K562 (cell line): ENCODE data around the gene NUTF2. TPM values are rescaled to one million over a fixed set of nuclear protein-coding genes. Genes with fewer than 3 reads are reported as not detected.
A peak's percentile ranks its signal among the peaks of the same experiment; 100 is the strongest.

Experiments
- ATAC-seq: fragments of 200-7000 bp; cut with Tn5 transposase; 3 replicates; pipeline ENCODE4 v1.9.1; 2020; ENCODE audit warnings: moderate library complexity
- BruUV-seq: library from RNA; stranded (reverse); fragments of 400-500 nt; replicated peaks from 2 replicates; lab custom pipeline; 2021; lab: Mats Ljungman, UMichigan
- CTCF ChIA-PET: fragments of 300-600 bp; formaldehyde crosslinking; extraction: SDS; loops from one replicate; lab custom pipeline; 2021; ENCODE audit warnings: low intra/inter-chr PET ratio; lab: Yijun Ruan, JAX
- POLR2A ChIA-PET: fragments of 300-600, 350-650 bp; sonication (Branson Sonifier 250); formaldehyde crosslinking; extraction: SDS; loops from one replicate; lab custom pipeline; 2021; ENCODE audit warnings: antibody characterized with exemption, inconsistent platforms; lab: Yijun Ruan, JAX
- DNase-seq, 4 experiments: peaks; one replicate each; pipeline versions ENCODE4 v3.0.0 to v3.0.0-alpha.2; 2011 to 2018; ENCODE audit warnings: low spot score in 3 of 4, mixed read lengths in 3 of 4; ENCODE audit errors: extremely low read depth in 1 of 4
- FAIRE-seq: peaks from 2 replicates; lab custom pipeline; 2011; peaks lifted over from hg19 to GRCh38; lab: Jason Lieb, UNC
- H2AFZ ChIP-seq: 2 replicates; pipeline ENCODE4 v1.6.0; 2011; ENCODE audit warnings: low read depth, low read length, control low read depth, inconsistent platforms
- H3K27ac ChIP-seq: fragments of 200-600 bp; 3 replicates; pipeline ENCODE4 v1.8.0; 2011; ENCODE audit warnings: low read depth, mild to moderate bottlenecking, control low read depth, inconsistent platforms, low read length, moderate library complexity, mixed read lengths; ENCODE audit errors: extremely low read depth
- H3K27me3 ChIP-seq, 2 experiments: fragments of 300-600 bp in 1 of 2; 2 replicates in 1 of 2; 3 replicates in 1 of 2; pipeline versions ENCODE4 v1.6.0 to v1.8.0; 2011; ENCODE audit warnings: inconsistent platforms in 2 of 2, low read length in 2 of 2, mild to moderate bottlenecking in 1 of 2, mixed read lengths in 1 of 2, moderate library complexity in 1 of 2; ENCODE audit not compliant: control insufficient read depth in 2 of 2, insufficient read depth in 2 of 2
- H3K36me3 ChIP-seq: fragments of 300-600 bp; 3 replicates; pipeline ENCODE4 v1.8.0; 2011; ENCODE audit warnings: mild to moderate bottlenecking, low read length, inconsistent platforms; ENCODE audit not compliant: control insufficient read depth, insufficient read depth
- H3K4me1 ChIP-seq, 2 experiments: fragments of 200-600 bp in 1 of 2; replicated peaks in 1 of 2; 2 replicates in 1 of 2; 3 replicates in 1 of 2; pipeline versions ENCODE4 v1.5.1 to v1.8.0; 2011; ENCODE audit warnings: inconsistent platforms in 2 of 2, low read length in 2 of 2, mild to moderate bottlenecking in 1 of 2, mixed read lengths in 1 of 2, moderate library complexity in 1 of 2; ENCODE audit not compliant: control insufficient read depth in 2 of 2, insufficient read depth in 2 of 2
- H3K4me2 ChIP-seq: 2 replicates; pipeline ENCODE4 v1.6.1; 2011; ENCODE audit warnings: low read length, control low read depth, inconsistent platforms, mixed read lengths; ENCODE audit not compliant: insufficient read depth
- H3K4me3 ChIP-seq: fragments of 200-600 bp; sonication (generic), shearing (Covaris generic); 2 replicates; pipeline ENCODE4 v1.5.1; 2016; ENCODE audit warnings: control low read depth, inconsistent platforms
- H3K79me2 ChIP-seq: fragments of 200-600 bp; 3 replicates; pipeline ENCODE4 v1.8.0; 2011; ENCODE audit warnings: low read length, inconsistent platforms; ENCODE audit not compliant: control insufficient read depth, insufficient read depth
- H3K9ac ChIP-seq, 2 experiments: 2 replicates each; pipeline versions ENCODE4 v1.6.0 to v1.6.1; 2011; ENCODE audit warnings: low read depth in 2 of 2, low read length in 2 of 2, control low read depth in 1 of 2, inconsistent platforms in 1 of 2, mild to moderate bottlenecking in 1 of 2, mixed read lengths in 1 of 2; ENCODE audit not compliant: insufficient read depth in 1 of 2
- H3K9me1 ChIP-seq: one replicate; pipeline ENCODE4 v1.6.0; 2011; ENCODE audit warnings: inconsistent platforms, mild to moderate bottlenecking, low read length, moderate library complexity; ENCODE audit not compliant: control insufficient read depth, insufficient read depth
- H3K9me3 ChIP-seq: replicated peaks from 2 replicates; pipeline ENCODE4 v1.5.1; 2011; ENCODE audit warnings: low read depth, low read length, inconsistent platforms; ENCODE audit not compliant: control insufficient read depth, insufficient read depth
- H4K20me1 ChIP-seq: replicated peaks from 2 replicates; pipeline ENCODE4 v1.6.1; 2011; ENCODE audit warnings: low read length, inconsistent platforms, mixed read lengths; ENCODE audit not compliant: control insufficient read depth, insufficient read depth
- ARID3B ChIP-seq: fragments of 250-450 bp; sonication (Bioruptor Pico); IDR thresholded peaks from 2 replicates; pipeline ENCODE4 v1.4.0; 2020; ENCODE audit warnings: borderline replicate concordance
- BCL6 ChIP-seq: fragments of 250-450 bp; sonication (Bioruptor Pico); IDR thresholded peaks from 2 replicates; pipeline ENCODE4 v1.4.0; 2020
- CREM ChIP-seq: IDR thresholded peaks from 2 replicates; pipeline ENCODE4 v1.6.1; 2014; ENCODE audit warnings: antibody characterized with exemption, low read depth
- DLX4 ChIP-seq: fragments of 250-450 bp; sonication (Bioruptor Pico); IDR thresholded peaks from 2 replicates; pipeline ENCODE4 v1.6.1; 2021; ENCODE audit warnings: mild to moderate bottlenecking
- E2F3 ChIP-seq: fragments of 250-450 bp; sonication (Bioruptor Pico); IDR thresholded peaks from 2 replicates; pipeline ENCODE4 v1.4.0; 2020; ENCODE audit warnings: mild to moderate bottlenecking
- ESRRB ChIP-seq: fragments of 250-450 bp; sonication (Bioruptor Pico); IDR thresholded peaks from 2 replicates; pipeline ENCODE4 v1.5.0; 2020; ENCODE audit warnings: mild to moderate bottlenecking, moderate library complexity, borderline replicate concordance
- IFI16 ChIP-seq: fragments of 250-450 bp; sonication (Bioruptor Pico); IDR thresholded peaks from 2 replicates; pipeline ENCODE4 v2.1.2; 2022; ENCODE audit warnings: mild to moderate bottlenecking, inconsistent platforms
- KDM5B ChIP-seq: fragments of 200-600 bp; sonication (generic); IDR thresholded peaks from 2 replicates; pipeline ENCODE4 v1.6.1; 2012; ENCODE audit warnings: low read depth, mild to moderate bottlenecking, moderate library complexity, low read length, control low read depth, inconsistent platforms; ENCODE audit not compliant: insufficient replicate concordance
- NELFE ChIP-seq: IDR thresholded peaks from 2 replicates; pipeline ENCODE4 v1.6.1; 2011; ENCODE audit warnings: mild to moderate bottlenecking; ENCODE audit not compliant: insufficient read depth, insufficient read length
- NFE2L1 ChIP-seq: fragments of 450-650 bp; IDR thresholded peaks from 2 replicates; pipeline ENCODE4 v1.6.1; 2016; ENCODE audit warnings: missing genetic modification characterization, low read depth, mild to moderate bottlenecking, missing compliant biosample characterization, moderate library complexity, borderline replicate concordance
- SAFB ChIP-seq: fragments of 200-400 bp; formaldehyde crosslinking; IDR thresholded peaks from 2 replicates; pipeline ENCODE4 v1.6.1; 2017; ENCODE audit warnings: low read depth, low read length, borderline replicate concordance
- SMARCE1 ChIP-seq: fragments of 450-650 bp; IDR thresholded peaks from 2 replicates; pipeline ENCODE4 v1.7.1; 2016; ENCODE audit warnings: mild to moderate bottlenecking
- SPI1 ChIP-seq: IDR thresholded peaks from 2 replicates; pipeline ENCODE4 v1.6.1; 2011; ENCODE audit warnings: low read depth, low read length, control low read depth, borderline replicate concordance
- TBL1XR1 ChIP-seq, 2 experiments: IDR thresholded peaks; 2 replicates each; pipeline ENCODE4 v1.6.1; 2012; ENCODE audit warnings: improper control_type of control experiment in 2 of 2, low read length in 2 of 2, mild to moderate bottlenecking in 1 of 2
- ZC3H8 ChIP-seq: fragments of 450-650 bp; IDR thresholded peaks from 2 replicates; pipeline ENCODE4 v1.6.1; 2017
- ZFX ChIP-seq: sonication (generic); formaldehyde crosslinking; IDR thresholded peaks from 2 replicates; pipeline ENCODE4 v1.8.0; 2022; ENCODE audit warnings: mild to moderate bottlenecking, missing genetic modification reagents, moderate library complexity
- ZNF175 ChIP-seq: fragments of 200-800 bp; sonication (Bioruptor generic); IDR thresholded peaks from 2 replicates; pipeline ENCODE4 v1.6.1; 2016; ENCODE audit warnings: low read depth, mild to moderate bottlenecking, missing genetic modification characterization, missing compliant biosample characterization
- ZNF197 ChIP-seq: fragments of 200-800 bp; sonication (Bioruptor generic); IDR thresholded peaks from 2 replicates; pipeline ENCODE4 v1.6.1; 2016; ENCODE audit warnings: low read depth, missing genetic modification characterization, missing compliant biosample characterization
- ZNF347 ChIP-seq: fragments of 450-650 bp; formaldehyde crosslinking; IDR thresholded peaks from 2 replicates; pipeline ENCODE4 v1.4.0; 2020; ENCODE audit warnings: low read depth, mild to moderate bottlenecking, moderate library complexity
- WGBS: fragments of 100-300 bp; shearing (Covaris generic); methylation state at CpG from one replicate; pipeline ENCODE4 v1.1.6; 2016; ENCODE audit warnings: low coverage, mixed read lengths; ENCODE audit not compliant: insufficient coverage; ENCODE audit errors: missing lambda C conversion rate; 5-methylcytosine and 5-hydroxymethylcytosine counted together
- in situ Hi-C: fragments of 300-500 bp; cut with MboI; formaldehyde crosslinking; loops from 4 replicates; pipeline ENCODE4 v1.15.0; 2018; ENCODE audit warnings: inconsistent platforms, mixed read lengths
- intact Hi-C: fragments of 100-400 bp; cut with micrococcal nuclease; formaldehyde crosslinking; loops from 2 replicates; pipeline ENCODE4 v1.14.2; 2022
- polyA plus RNA-seq, 8 experiments: library from polyadenylated mRNA; depleted of rRNA in 4 of 8; stranded (reverse) in 5 of 8; unstranded in 3 of 8; fragments of >200 nt; fragmentation: Nextera tagmentation in 2 of 8; fragmentation: Illumina TruSeq in 1 of 8; extraction: Ambion mirVana in 2 of 8; extraction: Trizol in 1 of 8; gene quantifications; 2 replicates each; pipeline versions ENCODE4 v1.2.1 to v1.2.3, GENCODE V29; 2011 to 2014; ENCODE audit warnings: inconsistent platforms in 1 of 8, missing spikeins in 1 of 8
- total RNA-seq, 7 experiments: library from RNA; depleted of rRNA in 6 of 7; stranded (reverse); fragments of >200 nt in 6 of 7; fragmentation: Illumina TruSeq in 2 of 7; extraction: Trizol in 2 of 7; gene quantifications; 2 replicates each; pipeline versions ENCODE4 v1.2.1 to v1.2.3, GENCODE V29; 2011 to 2021; ENCODE audit warnings: low replicate concordance in 1 of 7

The NUTF2 gene
- total and polyA plus RNA-seq, 9 of the 15 experiments (the other 6 are each of a cell fraction or from before 2014, with no cell fraction given): 106 to 248 (median 147) TPM

DNA sequence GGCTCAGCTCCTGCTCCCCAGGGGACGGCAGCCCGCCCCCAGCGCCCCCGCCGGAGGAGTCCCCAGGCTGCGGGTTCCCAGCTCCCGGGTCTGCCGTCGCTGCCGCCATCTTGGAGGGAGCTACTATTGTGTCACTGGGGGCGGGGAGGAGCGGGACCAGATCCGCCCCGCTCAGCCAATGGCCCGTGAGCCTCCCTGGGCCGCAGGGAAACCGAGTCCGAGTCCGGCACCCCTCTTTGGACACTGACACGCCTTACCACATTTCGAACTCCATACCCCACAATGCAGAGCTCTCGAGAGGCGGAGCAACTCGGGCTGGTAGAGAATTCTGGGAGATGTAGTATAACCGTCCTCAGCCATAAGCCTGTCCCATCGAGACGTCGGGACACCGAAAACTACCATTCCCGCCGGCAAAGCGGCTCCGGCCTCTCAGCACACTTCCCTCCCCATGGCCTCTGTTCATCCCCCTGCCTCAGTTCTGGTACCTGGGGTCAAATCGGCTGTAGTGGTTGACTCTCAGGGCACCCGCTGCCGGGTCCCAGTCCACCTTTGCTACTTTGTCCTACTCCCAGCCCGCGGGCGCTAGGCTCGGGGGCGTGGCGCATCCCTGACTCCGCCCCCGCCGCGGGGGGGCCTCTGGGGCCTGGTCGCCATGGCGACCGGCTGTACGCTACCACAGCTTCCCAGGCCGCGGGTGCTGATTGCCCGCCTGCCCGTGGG lies 40.1 kb upstream of the NUTF2 start, which contains the start of the genes RANBP10 and TSNAXIP1:
TSS of gene RANBP10 (minus strand) at position 133 of the 720 bp plus-strand sequence. CDS start at position 109, 24 bp downstream.
TSS of gene TSNAXIP1 (plus strand) at position 462 of the 720 bp plus-strand sequence. CDS start 261 bp downstream, outside the sequence.
- peak; percentile 99 for FAIRE-seq
- ATAC-seq: peak; percentile 99
- Histone ChIP-seq H3K27me3 (no peaks in the 10 kb centered on the region), H3K4me1 (peaks cover 15 to 18% of the 10 kb centered on the region in 2 experiments; a peak in 4 of 5 replicates), H3K9me3 (no peaks in the 10 kb centered on the region), H3K4me2 (peak within 1 kb of the TSS; percentile 92), H3K27ac (peak within 1 kb of the TSS; percentile 86), H3K9me1 (no peaks in the 10 kb centered on the region), H3K4me3 (peak within 1 kb of the TSS; percentile 98), H2AFZ (peak within 1 kb of the TSS; percentile 98), H3K79me2 (peaks cover 35% of the 10 kb centered on the region), H3K36me3 (peaks cover 30% of the 10 kb centered on the region; the same call in 2 of the 3 replicates), H3K9ac (peak within 1 kb of the TSS; percentile 95), H4K20me1 (no peaks in the 10 kb centered on the region)
- ChIA-PET POLR2A (interaction anchor here (0.5 to 1.6 kb wide), 15 partner anchors 10 to 1362 kb away, joined by 3 to 12 read pairs (median 4); partner anchors contain the start of gene GFOD2), CTCF (no interaction called here)
- in situ Hi-C loops (no loop called here), intact Hi-C loops (loop anchor here (1.0 to 5.0 kb wide), 2 partner anchors 86 to 134 kb away; no protein-coding TSS in a partner anchor)
- BruUV-seq: no TSS peak
- WGBS: under 1% methylated on average over 51 of the region's 54 CpGs
- peak; percentile 94 to 99 (median 96) for DNase-seq
- peak; percentile 75 for TF ChIP-seq ZFX (CRISPR knock-in tag)
- no peak for TF ChIP-seq ZC3H8
- no peak for TF ChIP-seq NELFE
- peak; percentile 80 for TF ChIP-seq SPI1
- no peak for TF ChIP-seq SAFB
- TF ChIP-seq DLX4: no peak
- TF ChIP-seq ESRRB (CRISPR knock-in tag): no peak
- TF ChIP-seq SMARCE1: no peak
- TF ChIP-seq NFE2L1: no peak
- no peak for TF ChIP-seq E2F3 (CRISPR knock-in tag)
- TF ChIP-seq ZNF197 (CRISPR knock-in tag): peak; percentile 95
- peak; percentile 84 for TF ChIP-seq KDM5B
- TF ChIP-seq ZNF175: peak; percentile 93
- TF ChIP-seq BCL6 (CRISPR knock-in tag): peak; percentile 74
- no peak for TF ChIP-seq ARID3B (CRISPR knock-in tag)
- TF ChIP-seq CREM: peak; percentile 89
- no peak for TF ChIP-seq IFI16 (CRISPR knock-in tag)
- TF ChIP-seq ZNF347 (CRISPR knock-in tag): no peak
- TF ChIP-seq TBL1XR1 (IDR thresholded peaks at IDR 0.05; ENCODE audit: low read length in 2 of 2): 0 out of 4 replicates have a peak, but pooled peaks of 1 of the 2 experiments have one; percentile 7
